GM18508 (cell line): ENCODE data around the gene MEOX1.
"Not testable (repeated sequence)": the region's sequence is repeated elsewhere in the genome, so short reads cannot be mapped to it uniquely, and the experiment has no call there.

Source experiments
- ATAC-seq: cut with Tn5 transposase; IDR thresholded peaks from one replicate; pipeline ENCODE4 v1.9.1; 2021; ENCODE audit warnings: moderate number of reproducible peaks; ENCODE audit not compliant: insufficient read depth, unreplicated experiment

MEOX1 gene

DNA sequence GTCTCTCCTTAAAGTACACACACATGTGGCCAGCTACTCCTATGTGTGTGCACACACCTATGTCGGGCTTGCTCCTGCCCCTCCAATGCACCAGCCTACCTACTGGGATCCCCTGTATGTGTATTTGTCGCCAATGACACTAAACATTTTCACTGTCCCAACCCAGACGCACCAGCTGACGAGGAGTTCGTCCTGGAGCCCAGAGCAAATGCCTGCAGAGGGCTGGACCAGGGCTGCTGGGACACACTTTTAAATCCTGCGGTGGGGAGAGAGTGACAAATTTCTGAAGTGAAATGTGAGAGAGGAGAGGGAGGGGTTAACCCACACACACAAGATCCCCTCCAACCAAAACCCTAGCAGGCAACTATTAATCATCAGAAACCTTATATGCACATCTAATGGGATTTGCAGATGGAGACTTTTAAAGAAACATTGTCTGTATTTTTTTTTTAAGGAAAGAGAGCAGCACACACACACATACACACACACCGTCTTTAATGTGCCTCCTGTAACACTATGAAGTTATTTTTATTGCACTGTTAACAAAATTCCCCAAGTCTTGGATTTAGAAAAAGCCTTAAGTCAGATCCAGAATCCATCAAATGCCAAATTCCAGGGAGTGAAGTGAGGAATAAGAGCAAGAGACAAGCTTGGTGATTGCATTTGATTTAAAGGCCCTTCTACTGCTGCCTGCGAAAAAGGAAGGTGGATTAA lies at the start of gene MEOX1:
Gene MEOX1, minus strand, starts transcription at position 224 of the 714 bp plus-strand sequence. CDS start 388 bp downstream, outside the sequence.
- no peak for ATAC-seq

DNA sequence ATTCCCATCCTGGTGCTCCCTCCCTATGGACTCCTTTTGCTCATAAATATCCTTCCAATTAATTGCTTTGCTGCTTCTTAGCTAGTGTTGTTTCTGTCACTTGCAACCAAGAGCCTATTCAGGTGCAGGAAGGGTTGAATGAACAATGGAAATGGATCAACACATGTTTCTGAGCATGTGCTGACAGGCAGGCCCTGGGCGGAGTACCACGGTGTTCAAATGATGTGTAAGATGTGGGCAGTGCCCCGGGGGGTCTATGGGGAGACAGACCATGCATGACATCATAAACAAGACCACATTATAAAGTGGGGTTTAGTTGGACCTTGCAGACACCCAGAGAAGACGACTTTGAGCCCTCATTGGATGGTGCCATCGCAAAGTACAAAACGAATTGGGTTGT lies 48.4 kb upstream of the MEOX1 start:
- ATAC-seq = no peak

DNA sequence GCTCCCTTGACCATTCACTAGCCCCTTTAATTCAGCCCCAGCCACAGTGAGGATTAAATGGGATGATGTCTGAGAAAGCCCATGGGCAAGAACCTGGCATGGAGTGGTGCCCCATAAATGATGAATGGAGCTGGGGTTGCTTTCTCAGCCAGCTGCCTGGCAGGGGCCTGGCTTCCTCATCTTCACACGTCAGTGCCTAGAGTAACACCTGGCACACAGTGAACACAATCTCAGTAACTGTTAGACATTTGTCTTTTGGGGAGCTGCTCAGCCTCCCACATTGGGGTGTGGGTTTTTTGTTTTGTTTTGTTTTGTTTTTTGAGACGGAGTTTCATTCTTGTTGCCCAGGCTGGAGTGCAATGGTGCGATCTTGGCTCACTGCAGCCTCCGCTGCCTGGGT lies 47.5 kb upstream of the MEOX1 start:
- ATAC-seq = no peak

DNA sequence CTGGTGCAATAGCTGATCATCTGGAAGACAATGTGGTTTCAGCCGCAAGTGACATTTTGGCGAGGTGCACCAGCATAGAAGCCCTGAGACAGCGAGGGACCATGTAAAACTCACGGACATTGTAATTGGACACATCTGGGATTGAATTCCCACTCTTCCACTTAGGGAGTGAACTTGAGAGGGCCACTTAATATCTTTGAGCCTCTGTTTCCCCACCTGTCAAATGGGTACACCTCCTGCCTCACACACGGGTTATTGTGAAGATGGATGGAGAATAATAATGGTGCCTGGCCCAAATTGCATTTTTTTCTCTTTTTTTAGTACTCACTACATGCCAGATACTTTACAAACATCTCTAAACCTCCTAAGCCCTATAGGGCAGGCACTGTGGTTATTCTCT lies 45.5 kb upstream of the MEOX1 start:
- no peak for ATAC-seq

DNA sequence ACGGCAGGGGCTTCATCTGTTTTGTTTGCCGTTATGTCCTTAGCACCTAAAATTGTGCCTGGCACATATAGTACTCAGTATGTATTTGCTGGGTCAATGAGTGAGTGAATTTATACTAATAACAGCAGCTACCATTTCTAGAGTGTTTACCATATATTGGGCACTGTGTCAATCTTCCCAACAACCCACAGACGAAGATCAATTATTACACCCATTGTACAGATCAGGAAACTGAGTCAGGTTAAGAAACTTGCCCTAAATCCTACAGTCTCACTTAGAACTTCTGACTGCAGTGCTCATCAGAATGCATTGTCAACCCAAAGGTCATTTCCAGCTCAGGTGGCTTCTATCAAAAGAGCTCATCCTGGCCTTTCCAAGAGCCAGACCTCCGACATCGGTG lies 44.5 kb upstream of the MEOX1 start:
- no peak for ATAC-seq

DNA sequence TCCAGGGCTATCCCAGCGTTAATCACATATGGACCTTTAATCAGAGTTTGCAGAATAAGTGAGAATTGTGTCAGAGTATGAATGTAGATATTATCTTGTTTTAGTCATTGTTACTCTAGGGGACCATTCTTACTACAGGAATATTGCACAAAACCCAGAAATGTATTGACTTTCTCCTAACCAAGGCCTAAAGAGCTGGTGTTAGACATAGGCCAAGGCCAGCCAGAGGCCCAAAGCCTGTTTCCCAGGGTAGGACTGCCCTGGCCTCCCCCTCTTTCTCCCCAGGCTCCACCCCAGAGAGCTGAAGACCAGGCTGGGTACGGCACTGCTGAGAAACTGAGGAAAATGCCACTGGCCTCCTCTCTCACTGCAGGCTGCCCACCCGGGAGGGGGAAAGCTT lies 41.9 kb upstream of the MEOX1 start:
- no peak for ATAC-seq

DNA sequence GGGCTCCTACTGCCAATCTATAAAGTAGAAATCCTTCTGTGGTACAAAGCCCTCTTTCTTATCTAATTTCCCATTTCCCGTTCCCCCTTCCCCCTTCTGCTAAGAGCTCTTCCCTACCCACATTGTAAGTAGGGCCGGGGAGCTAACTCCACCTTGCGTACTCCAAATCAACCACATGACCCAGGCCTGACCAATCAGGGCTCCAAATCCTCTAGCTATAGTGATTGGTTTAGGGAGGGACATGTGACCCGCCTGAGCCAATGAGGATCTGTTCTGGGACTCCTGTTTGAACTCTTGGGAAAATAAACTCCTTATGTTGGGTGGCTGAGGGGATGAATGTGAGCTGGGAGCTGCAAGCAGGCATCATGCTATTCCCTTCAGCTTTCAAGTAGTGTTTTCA lies 40.9 kb upstream of the MEOX1 start:
- no peak for ATAC-seq

GRCh38 chr17:43701318-43701743 lies 39.6 kb upstream of the MEOX1 start:
- ATAC-seq = no peak

DNA sequence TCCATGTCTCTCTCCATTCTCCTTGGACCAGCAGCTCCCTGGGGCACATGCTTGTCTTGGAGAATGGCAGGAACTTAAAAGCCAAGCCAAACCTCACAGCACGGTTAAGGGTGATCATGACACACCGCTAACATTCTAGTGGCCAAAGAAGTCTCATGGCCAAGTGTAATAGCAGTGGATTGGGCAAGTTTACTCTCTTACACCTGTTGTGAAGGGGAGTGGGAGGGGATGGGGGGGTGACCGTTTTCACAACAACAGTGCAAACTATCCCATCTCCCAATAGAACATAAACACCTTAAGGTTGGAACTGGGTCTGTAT lies 37.7 kb upstream of the MEOX1 start:
- no peak for ATAC-seq

- no peak for ATAC-seq
Measured at GRCh38 chr17:43698678-43699437, 37.1 kb upstream of the MEOX1 start.

- no peak for ATAC-seq
Measured at GRCh38 chr17:43697937-43698336, 36.2 kb upstream of the MEOX1 start.

DNA sequence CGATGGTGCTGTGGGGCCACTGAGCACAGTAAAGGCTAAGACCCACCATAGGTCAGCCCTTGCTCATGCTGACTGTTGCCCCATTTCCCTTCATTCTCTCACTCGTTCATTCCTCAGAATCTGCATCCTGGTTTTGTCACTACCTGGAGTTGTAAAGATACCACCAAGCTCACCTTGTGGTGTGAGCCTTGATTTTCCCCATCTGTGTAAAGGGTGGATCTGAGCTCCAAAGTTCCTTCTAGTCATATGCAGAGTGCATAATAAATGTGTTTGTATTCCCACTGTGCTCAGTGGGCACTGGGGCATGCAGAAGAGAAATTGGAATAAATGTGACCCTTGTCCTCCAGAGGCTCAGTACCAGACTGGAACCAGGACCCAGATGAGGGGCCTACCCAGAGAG lies 35.2 kb upstream of the MEOX1 start:
- ATAC-seq = no peak

DNA sequence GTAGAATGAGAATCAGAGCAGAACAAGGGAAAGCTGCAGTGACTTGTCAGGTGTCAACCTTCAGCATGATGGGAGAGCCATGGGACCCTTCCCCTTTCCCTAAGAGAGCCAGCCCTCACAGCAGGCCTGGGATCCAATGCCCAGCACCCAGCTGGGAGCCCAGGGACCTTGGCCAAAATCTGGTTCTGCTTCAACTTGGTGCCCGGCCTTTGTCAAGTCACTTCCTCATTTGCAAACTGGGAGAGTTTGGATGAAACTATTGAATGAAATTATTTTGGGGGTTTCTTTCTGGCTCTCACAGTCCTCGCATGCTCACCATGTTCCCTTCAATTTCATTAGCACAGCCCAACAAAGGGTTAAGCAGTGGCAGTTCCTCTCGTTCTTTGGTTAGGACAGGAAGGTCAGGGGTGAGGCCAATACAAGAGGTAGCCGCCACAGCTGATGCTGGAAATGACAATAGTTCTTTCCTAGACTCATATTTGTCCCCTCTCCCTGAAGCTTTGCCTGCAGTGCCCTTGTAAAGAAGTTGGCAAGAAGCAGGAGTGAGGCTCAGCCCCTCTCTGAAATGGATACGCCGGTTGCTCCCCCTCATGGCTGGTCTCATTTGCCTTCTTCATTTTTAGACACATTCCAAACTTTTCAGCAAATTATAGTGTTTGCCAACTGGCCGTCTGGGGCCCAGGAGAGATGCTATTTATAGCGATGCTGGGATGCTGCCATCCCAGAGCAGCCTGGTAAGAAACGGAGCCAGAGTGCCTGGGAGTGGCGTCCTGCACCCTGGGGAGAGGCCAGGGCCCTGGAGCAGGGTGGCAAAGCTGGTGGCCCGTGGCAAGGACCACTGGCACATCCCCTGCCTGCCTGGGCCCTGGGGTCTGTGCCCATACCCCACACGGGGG lies 34.5 kb upstream of the MEOX1 start:
- no peak for ATAC-seq

- ATAC-seq = no peak
Measured at GRCh38 chr17:43694081-43694870, 32.6 kb upstream of the MEOX1 start.

DNA sequence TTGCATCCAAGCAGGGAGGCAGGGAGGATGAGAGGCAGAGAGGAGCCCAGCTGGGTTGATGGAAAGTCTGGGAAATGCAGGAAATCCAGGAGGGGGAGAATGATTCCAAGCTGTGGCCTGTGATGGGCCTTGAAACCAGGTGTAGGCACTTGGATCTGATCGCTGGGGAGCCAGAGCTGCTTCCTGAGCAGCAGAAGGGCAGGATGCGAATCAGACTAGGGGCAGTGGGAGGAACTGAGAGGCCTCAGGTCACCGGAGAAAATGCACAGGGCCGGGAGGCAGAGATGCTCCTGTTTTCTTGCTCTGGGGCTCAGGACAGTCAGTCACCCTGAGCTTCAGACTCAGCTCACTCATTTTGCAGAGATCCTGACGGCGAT lies 29.6 kb upstream of the MEOX1 start:
- ATAC-seq = no peak

DNA sequence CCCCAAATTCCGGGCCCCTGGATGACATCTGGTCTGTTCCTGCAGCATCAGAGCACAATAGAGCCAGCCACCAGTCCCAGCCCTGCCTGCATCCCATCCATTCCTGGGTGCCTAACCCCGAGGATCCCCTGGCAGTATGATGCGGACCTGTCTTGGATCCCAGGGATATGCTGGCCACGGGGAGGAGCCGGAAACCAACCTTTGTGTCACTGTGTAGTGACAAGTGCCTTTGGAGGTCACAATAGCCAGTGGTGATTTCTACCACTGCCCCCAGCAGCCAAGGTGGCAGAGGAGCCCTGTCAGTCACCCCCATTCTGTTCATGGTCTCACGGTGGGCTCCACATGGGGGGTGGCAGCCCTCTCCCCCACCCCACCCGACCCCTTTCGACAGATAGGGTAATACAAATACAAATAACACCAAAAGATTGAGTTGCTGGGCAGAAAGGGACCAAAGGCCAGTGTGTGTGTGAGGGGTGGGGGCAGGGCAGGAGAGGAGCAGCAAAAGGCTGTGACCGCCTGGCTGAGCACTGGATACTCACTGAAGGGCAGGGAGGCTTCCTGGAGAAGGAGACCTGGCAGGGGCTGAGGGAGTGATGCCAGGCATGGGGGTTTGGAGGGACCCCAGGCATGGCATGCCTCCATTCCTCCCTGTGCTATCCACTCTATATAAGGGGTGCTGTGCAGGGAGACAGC lies 29.0 kb upstream of the MEOX1 start:
- no peak for ATAC-seq

- ATAC-seq = no peak
Measured at GRCh38 chr17:43689814-43690213, 28.1 kb upstream of the MEOX1 start.

DNA sequence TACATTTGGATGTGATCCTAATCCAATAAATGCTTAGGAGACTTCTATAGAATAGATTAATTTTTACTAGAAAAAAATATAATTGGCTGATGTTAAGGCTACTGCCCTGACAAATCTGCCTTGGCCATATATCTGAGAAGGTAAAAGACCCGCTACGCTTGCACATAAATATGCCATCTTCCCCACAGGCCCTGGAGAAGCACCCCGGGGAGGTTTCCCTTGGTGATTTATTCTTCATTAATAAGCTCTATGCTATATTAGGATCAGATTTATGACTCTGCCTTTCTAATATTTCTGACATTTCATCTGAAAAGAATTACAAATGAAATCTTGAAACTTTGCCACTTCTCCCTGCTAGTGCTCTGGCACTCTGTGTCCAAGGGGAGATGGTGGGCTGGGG lies 27.4 kb upstream of the MEOX1 start:
- no peak for ATAC-seq

DNA sequence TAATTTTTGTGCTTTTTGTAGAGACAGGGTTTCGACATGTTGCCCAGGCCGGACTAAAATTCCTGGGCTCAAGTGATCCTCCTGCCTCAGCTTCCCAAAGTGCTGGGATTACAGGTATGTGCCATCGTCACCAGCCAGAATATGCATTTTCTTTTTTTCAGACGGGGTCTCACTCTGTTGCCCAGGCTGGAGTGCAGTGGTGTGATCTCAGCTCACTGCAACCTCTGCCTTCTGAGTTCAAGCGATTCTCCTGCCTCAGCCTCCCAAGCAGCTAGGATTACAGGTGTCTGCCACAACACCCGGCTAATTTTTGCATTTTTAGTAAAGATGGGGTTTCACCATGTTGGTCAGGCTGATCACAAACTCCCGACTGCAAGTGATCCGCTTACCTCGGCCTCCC lies 25.2 kb upstream of the MEOX1 start:
- not testable (repeated sequence) for ATAC-seq
